MM.1S (cell line): ENCODE measurements around the gene TMEM135.

Source experiments
- DNase-seq: peaks from one replicate; pipeline ENCODE4 v3.0.0-alpha.2; 2015
- H2AFZ ChIP-seq: fragments of 300-600 bp; sonication (generic); 2 replicates; pipeline ENCODE4 v1.6.0; 2016; ENCODE audit warnings: antibody characterized with exemption, low read length
- H3F3A ChIP-seq: fragments of 300-600 bp; sonication (generic); 2 replicates; pipeline ENCODE4 v1.6.1; 2016; ENCODE audit warnings: mild to moderate bottlenecking, antibody characterized with exemption, low read length, moderate library complexity, mixed read lengths; ENCODE audit not compliant: insufficient read depth
- H3K27ac ChIP-seq: fragments of 300-600 bp; sonication (generic); 2 replicates; pipeline ENCODE4 v1.5.1; 2016; ENCODE audit warnings: mild to moderate bottlenecking, low read length
- H3K27me3 ChIP-seq: fragments of 300-600 bp; sonication (generic); replicated peaks from 2 replicates; pipeline ENCODE4 v1.6.0; 2016; ENCODE audit warnings: low read length; ENCODE audit not compliant: insufficient read depth
- H3K36me3 ChIP-seq: fragments of 300-600 bp; sonication (generic); replicated peaks from 2 replicates; pipeline ENCODE4 v1.6.1; 2016; ENCODE audit warnings: mild to moderate bottlenecking, low read length, mixed read lengths; ENCODE audit not compliant: insufficient read depth
- H3K4me1 ChIP-seq: fragments of 300-600 bp; sonication (generic); 2 replicates; pipeline ENCODE4 v1.6.1; 2016; ENCODE audit warnings: low read length, mixed read lengths
- H3K4me2 ChIP-seq: fragments of 300-600 bp; sonication (generic); 2 replicates; pipeline ENCODE4 v1.6.0; 2016; ENCODE audit warnings: low read depth, low read length
- H3K4me3 ChIP-seq: fragments of 300-600 bp; sonication (generic); 2 replicates; pipeline ENCODE4 v1.5.1; 2016; ENCODE audit warnings: low read length, mixed read lengths
- H3K79me2 ChIP-seq: fragments of 300-600 bp; sonication (generic); 2 replicates; pipeline ENCODE4 v1.6.1; 2016; ENCODE audit warnings: mixed run types, low read length, mixed read lengths
- H3K9ac ChIP-seq: fragments of 300-600 bp; sonication (generic); 2 replicates; pipeline ENCODE4 v1.6.1; 2016; ENCODE audit warnings: low read length, mixed read lengths
- H3K9me2 ChIP-seq: fragments of 300-600 bp; sonication (generic); replicated peaks from 2 replicates; pipeline ENCODE4 v1.6.1; 2016; ENCODE audit warnings: mild to moderate bottlenecking, low read length, mixed read lengths; ENCODE audit not compliant: insufficient read depth
- H3K9me3 ChIP-seq: fragments of 300-600 bp; sonication (generic); replicated peaks from 2 replicates; pipeline ENCODE4 v1.6.1; 2016; ENCODE audit warnings: mild to moderate bottlenecking, low read length, mixed read lengths; ENCODE audit not compliant: insufficient read depth
- H4K20me1 ChIP-seq: fragments of 300-600 bp; sonication (generic); 2 replicates; pipeline ENCODE4 v1.6.1; 2016; ENCODE audit warnings: mild to moderate bottlenecking, low read length, moderate library complexity, mixed read lengths; ENCODE audit not compliant: insufficient read depth
- CTCF ChIP-seq: fragments of 300-600 bp; sonication (generic); IDR thresholded peaks from 2 replicates; pipeline ENCODE4 v1.5.1; 2016; ENCODE audit warnings: antibody characterized with exemption, low read length, mixed read lengths
- EZH2 ChIP-seq: fragments of 300-600 bp; sonication (generic); optimal IDR thresholded peaks from 2 replicates; pipeline ENCODE3; 2017; ENCODE audit warnings: low read depth, mild to moderate bottlenecking, antibody characterized with exemption, low read length, mixed read lengths
- EZH2phosphoT487 ChIP-seq: fragments of 300-600 bp; sonication (generic); IDR thresholded peaks from 2 replicates; pipeline ENCODE4 v1.6.1; 2018; ENCODE audit warnings: antibody characterized with exemption, low read length

TMEM135 gene

GRCh38 chr11:87190071-87190470 lies 152.3 kb downstream of the TMEM135 start:
- no peak for TF ChIP-seq CTCF
- no peak for TF ChIP-seq EZH2
- TF ChIP-seq EZH2phosphoT487, result no peak
- H3K36me3 ChIP-seq, result no peaks in the 10 kb centered on the region

GRCh38 chr11:87193756-87194470 lies 156.2 kb downstream of the TMEM135 start:
- Histone ChIP-seq H2AFZ (no peak overlapping the region), H3K9me3 (no peaks in the 10 kb centered on the region), H3K79me2 (no peaks in the 10 kb centered on the region), H3K4me2 (no peak overlapping the region), H3K9ac (no peak overlapping the region), H3F3A (no peaks in the 10 kb centered on the region), H3K9me2 (no peaks in the 10 kb centered on the region), H3K36me3 (no peaks in the 10 kb centered on the region), H4K20me1 (no peaks in the 10 kb centered on the region), H3K27me3 (no peaks in the 10 kb centered on the region), H3K4me1 (no peaks in the 10 kb centered on the region), H3K27ac (no peak overlapping the region), H3K4me3 (no peak overlapping the region)
- no peak for DNase-seq
- TF ChIP-seq EZH2 (no peak), CTCF (no peak), EZH2phosphoT487 (no peak)

More at GRCh38 chr11:87190071-87190470, 152.3 kb downstream of the TMEM135 start:
- Histone ChIP-seq H3K27ac (no peak overlapping the region), H3K79me2 (no peaks in the 10 kb centered on the region), H2AFZ (no peak overlapping the region), H3K9ac (no peak overlapping the region), H3K4me1 (no peaks in the 10 kb centered on the region), H3K9me2 (no peaks in the 10 kb centered on the region), H3K4me3 (no peak overlapping the region), H3K4me2 (no peak overlapping the region), H3F3A (no peaks in the 10 kb centered on the region), H4K20me1 (no peaks in the 10 kb centered on the region), H3K9me3 (no peaks in the 10 kb centered on the region), H3K27me3 (no peaks in the 10 kb centered on the region)
- no peak for DNase-seq

GRCh38 chr11:87194985-87195820 lies 157.5 kb downstream of the TMEM135 start:
- H3K79me2 ChIP-seq, result no peaks in the 10 kb centered on the region
- H3K36me3 ChIP-seq, result no peaks in the 10 kb centered on the region
- no peaks in the 10 kb centered on the region for H3K4me1 ChIP-seq
- no peaks in the 10 kb centered on the region for H3K9me3 ChIP-seq
- no peak overlapping the region for H3K4me3 ChIP-seq
- H3K4me2 ChIP-seq, result no peak overlapping the region
- H3K9ac ChIP-seq, result no peak overlapping the region
- no peaks in the 10 kb centered on the region for H3K9me2 ChIP-seq
- H2AFZ ChIP-seq, result no peak overlapping the region
- H3K27me3 ChIP-seq, result no peaks in the 10 kb centered on the region
- H4K20me1 ChIP-seq, result no peaks in the 10 kb centered on the region
- TF ChIP-seq EZH2phosphoT487 (no peak), EZH2 (no peak), CTCF (no peak)
- H3K27ac ChIP-seq, result no peak overlapping the region
- no peaks in the 10 kb centered on the region for H3F3A ChIP-seq
- DNase-seq, result no peak
